ENCODE data around the gene ARHGAP45. TPM values are rescaled to one million over a fixed set of nuclear protein-coding genes. Genes with fewer than 3 reads are reported as not detected.

The ARHGAP45 gene
- total and polyA plus RNA-seq, 9 of the 15 experiments (the other 6 are each of a cell fraction or from before 2014, with no cell fraction given) = 0.08 to 22.1 (median 4.2) TPM

DNA sequence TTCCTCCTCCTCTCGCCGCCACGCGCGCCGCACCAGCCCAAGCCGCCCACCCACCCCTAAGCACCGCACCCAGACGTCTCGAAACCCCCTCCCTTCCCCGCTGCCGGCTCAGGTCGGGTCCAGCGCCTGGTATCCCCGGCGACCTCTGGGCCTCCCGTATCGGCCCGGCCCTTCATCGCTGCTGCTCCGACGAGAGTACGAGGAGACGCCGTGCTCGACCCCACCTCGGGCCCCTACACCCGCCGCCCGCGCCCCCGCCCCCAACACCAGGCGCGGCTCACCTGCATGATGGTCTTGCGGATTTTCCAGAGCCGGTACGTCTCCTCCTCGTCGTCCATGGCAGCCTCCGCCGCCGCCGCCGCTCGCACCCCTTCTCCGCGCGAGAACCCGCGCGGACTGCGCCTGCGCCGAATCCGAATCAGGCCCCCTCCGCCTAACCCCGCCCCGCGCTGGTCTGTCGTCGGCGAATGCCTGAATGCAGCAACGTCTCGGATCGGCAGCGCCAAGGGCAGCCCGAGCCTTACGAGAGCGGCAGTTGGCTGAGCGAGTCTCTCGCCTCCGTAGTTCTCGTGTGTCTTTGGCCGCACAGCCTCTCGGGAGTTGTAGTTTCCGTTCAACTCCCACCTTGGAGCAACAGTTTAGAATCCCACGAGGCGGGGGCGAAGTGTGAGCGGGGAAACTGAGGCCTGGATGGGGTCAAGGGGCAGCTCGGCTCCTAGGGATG lies 28.2 kb downstream of the ARHGAP45 start, which contains the start of gene POLR2E (continued):
- TF ChIP-seq, protein P1, sequence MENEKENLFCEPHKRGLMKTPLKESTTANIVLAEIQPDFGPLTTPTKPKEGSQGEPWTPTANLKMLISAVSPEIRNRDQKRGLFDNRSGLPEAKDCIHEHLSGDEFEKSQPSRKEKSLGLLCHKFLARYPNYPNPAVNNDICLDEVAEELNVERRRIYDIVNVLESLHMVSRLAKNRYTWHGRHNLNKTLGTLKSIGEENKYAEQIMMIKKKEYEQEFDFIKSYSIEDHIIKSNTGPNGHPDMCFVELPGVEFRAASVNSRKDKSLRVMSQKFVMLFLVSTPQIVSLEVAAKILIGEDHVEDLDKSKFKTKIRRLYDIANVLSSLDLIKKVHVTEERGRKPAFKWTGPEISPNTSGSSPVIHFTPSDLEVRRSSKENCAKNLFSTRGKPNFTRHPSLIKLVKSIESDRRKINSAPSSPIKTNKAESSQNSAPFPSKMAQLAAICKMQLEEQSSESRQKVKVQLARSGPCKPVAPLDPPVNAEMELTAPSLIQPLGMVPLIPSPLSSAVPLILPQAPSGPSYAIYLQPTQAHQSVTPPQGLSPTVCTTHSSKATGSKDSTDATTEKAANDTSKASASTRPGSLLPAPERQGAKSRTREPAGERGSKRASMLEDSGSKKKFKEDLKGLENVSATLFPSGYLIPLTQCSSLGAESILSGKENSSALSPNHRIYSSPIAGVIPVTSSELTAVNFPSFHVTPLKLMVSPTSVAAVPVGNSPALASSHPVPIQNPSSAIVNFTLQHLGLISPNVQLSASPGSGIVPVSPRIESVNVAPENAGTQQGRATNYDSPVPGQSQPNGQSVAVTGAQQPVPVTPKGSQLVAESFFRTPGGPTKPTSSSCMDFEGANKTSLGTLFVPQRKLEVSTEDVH (IDR thresholded peaks at IDR 0.05; ENCODE audit: low read depth, partially characterized antibody) = no peak
- TF ChIP-seq MAFG (tag; conservative IDR thresholded peaks at IDR 0.05) (no peak), TAF7 (tag; IDR thresholded peaks at IDR 0.05) (no peak), MEF2A (IDR thresholded peaks at IDR 0.05; ENCODE audit: control insufficient read depth, low read depth, low read length) (no peak), ZNF586 (CRISPR knock-in tag; conservative IDR thresholded peaks at IDR 0.05) (no peak), POLR2G (IDR thresholded peaks at IDR 0.05; ENCODE audit: low read depth, low read length) (peak; percentile 86)
- TF ChIP-seq, protein P2, sequence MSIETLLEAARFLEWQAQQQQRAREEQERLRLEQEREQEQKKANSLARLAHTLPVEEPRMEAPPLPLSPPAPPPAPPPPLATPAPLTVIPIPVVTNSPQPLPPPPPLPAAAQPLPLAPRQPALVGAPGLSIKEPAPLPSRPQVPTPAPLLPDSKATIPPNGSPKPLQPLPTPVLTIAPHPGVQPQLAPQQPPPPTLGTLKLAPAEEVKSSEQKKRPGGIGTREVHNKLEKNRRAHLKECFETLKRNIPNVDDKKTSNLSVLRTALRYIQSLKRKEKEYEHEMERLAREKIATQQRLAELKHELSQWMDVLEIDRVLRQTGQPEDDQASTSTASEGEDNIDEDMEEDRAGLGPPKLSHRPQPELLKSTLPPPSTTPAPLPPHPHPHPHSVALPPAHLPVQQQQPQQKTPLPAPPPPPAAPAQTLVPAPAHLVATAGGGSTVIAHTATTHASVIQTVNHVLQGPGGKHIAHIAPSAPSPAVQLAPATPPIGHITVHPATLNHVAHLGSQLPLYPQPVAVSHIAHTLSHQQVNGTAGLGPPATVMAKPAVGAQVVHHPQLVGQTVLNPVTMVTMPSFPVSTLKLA (conservative IDR thresholded peaks at IDR 0.05) = peak in 1 of 2 experiments; percentile 65; a peak in 3 of 4 replicates
- TF ChIP-seq, protein P3, sequence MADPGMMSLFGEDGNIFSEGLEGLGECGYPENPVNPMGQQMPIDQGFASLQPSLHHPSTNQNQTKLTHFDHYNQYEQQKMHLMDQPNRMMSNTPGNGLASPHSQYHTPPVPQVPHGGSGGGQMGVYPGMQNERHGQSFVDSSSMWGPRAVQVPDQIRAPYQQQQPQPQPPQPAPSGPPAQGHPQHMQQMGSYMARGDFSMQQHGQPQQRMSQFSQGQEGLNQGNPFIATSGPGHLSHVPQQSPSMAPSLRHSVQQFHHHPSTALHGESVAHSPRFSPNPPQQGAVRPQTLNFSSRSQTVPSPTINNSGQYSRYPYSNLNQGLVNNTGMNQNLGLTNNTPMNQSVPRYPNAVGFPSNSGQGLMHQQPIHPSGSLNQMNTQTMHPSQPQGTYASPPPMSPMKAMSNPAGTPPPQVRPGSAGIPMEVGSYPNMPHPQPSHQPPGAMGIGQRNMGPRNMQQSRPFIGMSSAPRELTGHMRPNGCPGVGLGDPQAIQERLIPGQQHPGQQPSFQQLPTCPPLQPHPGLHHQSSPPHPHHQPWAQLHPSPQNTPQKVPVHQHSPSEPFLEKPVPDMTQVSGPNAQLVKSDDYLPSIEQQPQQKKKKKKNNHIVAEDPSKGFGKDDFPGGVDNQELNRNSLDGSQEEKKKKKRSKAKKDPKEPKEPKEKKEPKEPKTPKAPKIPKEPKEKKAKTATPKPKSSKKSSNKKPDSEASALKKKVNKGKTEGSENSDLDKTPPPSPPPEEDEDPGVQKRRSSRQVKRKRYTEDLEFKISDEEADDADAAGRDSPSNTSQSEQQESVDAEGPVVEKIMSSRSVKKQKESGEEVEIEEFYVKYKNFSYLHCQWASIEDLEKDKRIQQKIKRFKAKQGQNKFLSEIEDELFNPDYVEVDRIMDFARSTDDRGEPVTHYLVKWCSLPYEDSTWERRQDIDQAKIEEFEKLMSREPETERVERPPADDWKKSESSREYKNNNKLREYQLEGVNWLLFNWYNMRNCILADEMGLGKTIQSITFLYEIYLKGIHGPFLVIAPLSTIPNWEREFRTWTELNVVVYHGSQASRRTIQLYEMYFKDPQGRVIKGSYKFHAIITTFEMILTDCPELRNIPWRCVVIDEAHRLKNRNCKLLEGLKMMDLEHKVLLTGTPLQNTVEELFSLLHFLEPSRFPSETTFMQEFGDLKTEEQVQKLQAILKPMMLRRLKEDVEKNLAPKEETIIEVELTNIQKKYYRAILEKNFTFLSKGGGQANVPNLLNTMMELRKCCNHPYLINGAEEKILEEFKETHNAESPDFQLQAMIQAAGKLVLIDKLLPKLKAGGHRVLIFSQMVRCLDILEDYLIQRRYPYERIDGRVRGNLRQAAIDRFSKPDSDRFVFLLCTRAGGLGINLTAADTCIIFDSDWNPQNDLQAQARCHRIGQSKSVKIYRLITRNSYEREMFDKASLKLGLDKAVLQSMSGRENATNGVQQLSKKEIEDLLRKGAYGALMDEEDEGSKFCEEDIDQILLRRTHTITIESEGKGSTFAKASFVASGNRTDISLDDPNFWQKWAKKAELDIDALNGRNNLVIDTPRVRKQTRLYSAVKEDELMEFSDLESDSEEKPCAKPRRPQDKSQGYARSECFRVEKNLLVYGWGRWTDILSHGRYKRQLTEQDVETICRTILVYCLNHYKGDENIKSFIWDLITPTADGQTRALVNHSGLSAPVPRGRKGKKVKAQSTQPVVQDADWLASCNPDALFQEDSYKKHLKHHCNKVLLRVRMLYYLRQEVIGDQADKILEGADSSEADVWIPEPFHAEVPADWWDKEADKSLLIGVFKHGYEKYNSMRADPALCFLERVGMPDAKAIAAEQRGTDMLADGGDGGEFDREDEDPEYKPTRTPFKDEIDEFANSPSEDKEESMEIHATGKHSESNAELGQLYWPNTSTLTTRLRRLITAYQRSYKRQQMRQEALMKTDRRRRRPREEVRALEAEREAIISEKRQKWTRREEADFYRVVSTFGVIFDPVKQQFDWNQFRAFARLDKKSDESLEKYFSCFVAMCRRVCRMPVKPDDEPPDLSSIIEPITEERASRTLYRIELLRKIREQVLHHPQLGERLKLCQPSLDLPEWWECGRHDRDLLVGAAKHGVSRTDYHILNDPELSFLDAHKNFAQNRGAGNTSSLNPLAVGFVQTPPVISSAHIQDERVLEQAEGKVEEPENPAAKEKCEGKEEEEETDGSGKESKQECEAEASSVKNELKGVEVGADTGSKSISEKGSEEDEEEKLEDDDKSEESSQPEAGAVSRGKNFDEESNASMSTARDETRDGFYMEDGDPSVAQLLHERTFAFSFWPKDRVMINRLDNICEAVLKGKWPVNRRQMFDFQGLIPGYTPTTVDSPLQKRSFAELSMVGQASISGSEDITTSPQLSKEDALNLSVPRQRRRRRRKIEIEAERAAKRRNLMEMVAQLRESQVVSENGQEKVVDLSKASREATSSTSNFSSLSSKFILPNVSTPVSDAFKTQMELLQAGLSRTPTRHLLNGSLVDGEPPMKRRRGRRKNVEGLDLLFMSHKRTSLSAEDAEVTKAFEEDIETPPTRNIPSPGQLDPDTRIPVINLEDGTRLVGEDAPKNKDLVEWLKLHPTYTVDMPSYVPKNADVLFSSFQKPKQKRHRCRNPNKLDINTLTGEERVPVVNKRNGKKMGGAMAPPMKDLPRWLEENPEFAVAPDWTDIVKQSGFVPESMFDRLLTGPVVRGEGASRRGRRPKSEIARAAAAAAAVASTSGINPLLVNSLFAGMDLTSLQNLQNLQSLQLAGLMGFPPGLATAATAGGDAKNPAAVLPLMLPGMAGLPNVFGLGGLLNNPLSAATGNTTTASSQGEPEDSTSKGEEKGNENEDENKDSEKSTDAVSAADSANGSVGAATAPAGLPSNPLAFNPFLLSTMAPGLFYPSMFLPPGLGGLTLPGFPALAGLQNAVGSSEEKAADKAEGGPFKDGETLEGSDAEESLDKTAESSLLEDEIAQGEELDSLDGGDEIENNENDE (IDR thresholded peaks at IDR 0.05; ENCODE audit: low read depth, low read length) = no peak
- TF ChIP-seq, protein P4, sequence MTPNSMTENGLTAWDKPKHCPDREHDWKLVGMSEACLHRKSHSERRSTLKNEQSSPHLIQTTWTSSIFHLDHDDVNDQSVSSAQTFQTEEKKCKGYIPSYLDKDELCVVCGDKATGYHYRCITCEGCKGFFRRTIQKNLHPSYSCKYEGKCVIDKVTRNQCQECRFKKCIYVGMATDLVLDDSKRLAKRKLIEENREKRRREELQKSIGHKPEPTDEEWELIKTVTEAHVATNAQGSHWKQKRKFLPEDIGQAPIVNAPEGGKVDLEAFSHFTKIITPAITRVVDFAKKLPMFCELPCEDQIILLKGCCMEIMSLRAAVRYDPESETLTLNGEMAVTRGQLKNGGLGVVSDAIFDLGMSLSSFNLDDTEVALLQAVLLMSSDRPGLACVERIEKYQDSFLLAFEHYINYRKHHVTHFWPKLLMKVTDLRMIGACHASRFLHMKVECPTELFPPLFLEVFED (CRISPR knock-in tag; conservative IDR thresholded peaks at IDR 0.05) = no peak
